Renal cortex interstitium (tissue), 15 donors: ENCODE data around the gene SAMD13. TPM values are rescaled to one million over a fixed set of nuclear protein-coding genes. Genes with fewer than 3 reads are reported as not detected.
A peak's percentile ranks its signal among the peaks of the same experiment; 100 is the strongest.

Source experiments
- DNase-seq, 11 donors: peaks; one replicate each; pipeline ENCODE4 v3.0.0-alpha.2; 2013; ENCODE audit warnings: low read depth in 9 of 11, low spot score in 4 of 11; ENCODE audit errors: extremely low read depth in 1 of 11
- long read RNA-seq, 16 experiments: transcript quantifications; one replicate each; lab custom pipeline, GENCODE V29; 2026
- polyA plus RNA-seq, 3 donors: library from polyadenylated mRNA; unstranded; fragments of 120-200 nt; gene quantifications; one replicate each; pipeline ENCODE4 v1.2.1, GENCODE V29; 2013; ENCODE audit not compliant: insufficient read length in 3 of 3

Gene SAMD13
- polyA plus RNA-seq: 1 to 10 TPM; 5.4 to 7.5 (median 5.8) TPM
- long read RNA-seq, donor 1: 0 reads
- long read RNA-seq, donor 2: 0 reads
- long read RNA-seq, donor 3, partial matches to known transcripts: 0 of 1 reads
- long read RNA-seq, donor 3, other reads (novel, unspliced or antisense): 0 of 1 reads
- long read RNA-seq, donor 4, partial matches to known transcripts: 0 of 4 reads
- long read RNA-seq, donor 4, other reads (novel, unspliced or antisense): 0 of 4 reads
- long read RNA-seq, donor 5: 0 reads
- long read RNA-seq, donor 6, partial matches to known transcripts: 0 of 1 reads
- long read RNA-seq, donor 6, other reads (novel, unspliced or antisense): 0 of 1 reads
- long read RNA-seq, donor 7, partial matches to known transcripts: 0 of 4 reads
- long read RNA-seq, donor 7, other reads (novel, unspliced or antisense): 0 of 4 reads
- long read RNA-seq, donor 8, partial matches to known transcripts: 0 of 2 reads
- long read RNA-seq, donor 8, other reads (novel, unspliced or antisense): 0 of 2 reads
- long read RNA-seq, donor 9, partial matches to known transcripts: 0 of 1 reads
- long read RNA-seq, donor 9, other reads (novel, unspliced or antisense): 0 of 1 reads
- long read RNA-seq, donor 10: 0 reads
- long read RNA-seq, donor 11: 0 reads
- long read RNA-seq, donor 12, partial matches to known transcripts: 0 of 2 reads
- long read RNA-seq, donor 12, other reads (novel, unspliced or antisense): 0 of 2 reads
- long read RNA-seq, donor 13, partial matches to known transcripts: 0 of 2 reads
- long read RNA-seq, donor 13, other reads (novel, unspliced or antisense): 0 of 2 reads
- long read RNA-seq, donor 14, partial matches to known transcripts: 0 of 2 reads
- long read RNA-seq, donor 14, other reads (novel, unspliced or antisense): 0 of 2 reads
- long read RNA-seq, donor 15: 0 reads
- long read RNA-seq, donor 16, partial matches to known transcripts: 0 of 3 reads
- long read RNA-seq, donor 16, other reads (novel, unspliced or antisense): 0 of 3 reads

GRCh38 chr1:84301004-84301784 lies at the start of gene SAMD13:
Gene SAMD13 (plus strand): TSS chr1:84301708. CDS start chr1:84303235, 1,527 bp downstream.
- peak; percentile 73 to 93 (median 84) for DNase-seq

GRCh38 chr1:84253036-84253435 lies 48.5 kb upstream of the SAMD13 start:
- DNase-seq: no peak

GRCh38 chr1:84253891-84254290 lies 47.6 kb upstream of the SAMD13 start:
- no peak for DNase-seq

- no peak for DNase-seq
These were observed 46.7 kb upstream of the SAMD13 start for GRCh38 chr1:84254703-84255238.

GRCh38 chr1:84255582-84255981 lies 45.9 kb upstream of the SAMD13 start:
- DNase-seq: no peak

- no peak for DNase-seq
These were observed 43.9 kb upstream of the SAMD13 start for GRCh38 chr1:84257617-84258016.

GRCh38 chr1:84259376-84259775 lies 42.1 kb upstream of the SAMD13 start:
- no peak for DNase-seq

GRCh38 chr1:84259989-84260388 lies 41.5 kb upstream of the SAMD13 start:
- no peak for DNase-seq

- no peak for DNase-seq
These were observed 40.5 kb upstream of the SAMD13 start for GRCh38 chr1:84260852-84261518.

- no peak for DNase-seq
These were observed 36.5 kb upstream of the SAMD13 start for GRCh38 chr1:84264961-84265360.

- no peak for DNase-seq
These were observed 35.6 kb upstream of the SAMD13 start for GRCh38 chr1:84265867-84266266.

- DNase-seq: no peak
These were observed 34.8 kb upstream of the SAMD13 start for GRCh38 chr1:84266748-84267147.

- DNase-seq: no peak
These were observed 34.0 kb upstream of the SAMD13 start for GRCh38 chr1:84267476-84267875.

GRCh38 chr1:84268346-84268745 lies 33.2 kb upstream of the SAMD13 start:
- DNase-seq: no peak

GRCh38 chr1:84269306-84269705 lies 32.2 kb upstream of the SAMD13 start:
- DNase-seq: no peak

GRCh38 chr1:84271441-84272151 lies 29.9 kb upstream of the SAMD13 start:
- DNase-seq: peak in 9 of 11 donors; percentile 19 to 56 (median 38)

- DNase-seq: no peak
These were observed 29.1 kb upstream of the SAMD13 start for GRCh38 chr1:84272401-84272800.
